SK-N-SH (cell line): Measurements from ENCODE around the gene COL24A1. TPM values are rescaled to one million over a fixed set of nuclear protein-coding genes. Genes with fewer than 3 reads are reported as not detected.

ENCODE experiments used
- CTCF ChIA-PET: fragments of 300-600, 350-600 bp; formaldehyde crosslinking; extraction: SDS; loops from one replicate; lab custom pipeline; 2021; lab: Yijun Ruan, JAX
- POLR2A ChIA-PET: fragments of 350-600 bp; sonication (Branson Sonifier 250); formaldehyde crosslinking; extraction: SDS; loops from one replicate; lab custom pipeline; 2020; ENCODE audit warnings: antibody characterized with exemption, inconsistent platforms; lab: Yijun Ruan, JAX
- DNase-seq: peaks from one replicate; pipeline ENCODE4 v3.0.0; 2012
- H2AFZ ChIP-seq: fragments of 200-600 bp; sonication (generic); 2 replicates; pipeline ENCODE4 v1.8.1; 2016; ENCODE audit warnings: antibody characterized with exemption, mild to moderate bottlenecking, low read depth
- H3F3A ChIP-seq: fragments of 200-600 bp; sonication (generic); replicated peaks from 2 replicates; pipeline ENCODE3; 2016; ENCODE audit warnings: antibody characterized with exemption, mild to moderate bottlenecking; ENCODE audit not compliant: insufficient read depth
- H3K27ac ChIP-seq, 2 experiments: fragments of 200-500 bp in 1 of 2; fragments of 200-600 bp in 1 of 2; sonication (Bioruptor generic) in 1 of 2; sonication (generic), shearing (Covaris generic) in 1 of 2; 2 replicates each; pipeline versions ENCODE4 v1.5.1 to v1.6.1; 2014 to 2016; ENCODE audit warnings: low read depth in 2 of 2, inconsistent platforms in 1 of 2, low read length in 1 of 2, mild to moderate bottlenecking in 1 of 2, mixed read lengths in 1 of 2
- H3K27me3 ChIP-seq: fragments of 200-600 bp; sonication (generic), shearing (Covaris generic); 2 replicates; pipeline ENCODE4 v1.6.1; 2016; ENCODE audit warnings: mixed run types; ENCODE audit not compliant: insufficient read depth
- H3K36me3 ChIP-seq, 2 experiments: fragments of 200-500 bp in 1 of 2; fragments of 200-600 bp in 1 of 2; sonication (Bioruptor generic) in 1 of 2; sonication (generic) in 1 of 2; replicated peaks in 1 of 2; 2 replicates each; pipeline versions ENCODE3 to v1.5.1; 2014 to 2016; ENCODE audit warnings: low read length in 1 of 2, mild to moderate bottlenecking in 1 of 2; ENCODE audit not compliant: insufficient read depth in 2 of 2, control insufficient read depth in 1 of 2
- H3K4me1 ChIP-seq, 2 experiments: fragments of 200-500 bp in 1 of 2; fragments of 200-600 bp in 1 of 2; sonication (Bioruptor generic) in 1 of 2; sonication (generic), shearing (Covaris generic) in 1 of 2; 2 replicates each; pipeline versions ENCODE4 v1.5.1 to v1.6.1; 2014 to 2016; ENCODE audit warnings: low read depth in 1 of 2, low read length in 1 of 2, mixed run types in 1 of 2; ENCODE audit not compliant: insufficient read depth in 2 of 2, control insufficient read depth in 1 of 2
- H3K4me2 ChIP-seq: fragments of 200-600 bp; sonication (generic), shearing (Covaris generic); 2 replicates; pipeline ENCODE4 v1.6.1; 2017; ENCODE audit warnings: mixed run types
- H3K4me3 ChIP-seq, 2 experiments: fragments of 200-500 bp in 1 of 2; fragments of 200-600 bp in 1 of 2; sonication (Bioruptor generic) in 1 of 2; sonication (generic), shearing (Covaris generic) in 1 of 2; 2 replicates each; pipeline versions ENCODE4 v1.5.1 to v1.8.1; 2014 to 2016; ENCODE audit warnings: low read depth in 2 of 2, inconsistent platforms in 1 of 2, low read length in 1 of 2, mild to moderate bottlenecking in 1 of 2, mixed read lengths in 1 of 2, moderate library complexity in 1 of 2
- H3K79me2 ChIP-seq: fragments of 200-600 bp; sonication (generic); 2 replicates; pipeline ENCODE4 v1.8.1; 2017; ENCODE audit warnings: mild to moderate bottlenecking; ENCODE audit not compliant: insufficient read depth
- H3K9ac ChIP-seq: fragments of 200-600 bp; sonication (generic); 2 replicates; pipeline ENCODE4 v1.6.1; 2017; ENCODE audit warnings: mixed run types
- H3K9me2 ChIP-seq: fragments of 200-600 bp; sonication (generic); 2 replicates; pipeline ENCODE4 v1.6.1; 2017; ENCODE audit warnings: mixed run types
- H3K9me3 ChIP-seq: fragments of 200-600 bp; sonication (generic); 2 replicates; pipeline ENCODE4 v1.6.1; 2017; ENCODE audit warnings: mixed run types, mild to moderate bottlenecking, moderate library complexity
- H4K20me1 ChIP-seq: fragments of 200-600 bp; sonication (generic); 2 replicates; pipeline ENCODE4 v1.6.1; 2017; ENCODE audit warnings: mild to moderate bottlenecking, mixed run types; ENCODE audit not compliant: insufficient read depth
- CHD2 ChIP-seq: fragments of 150-350 bp; IDR thresholded peaks from 2 replicates; pipeline ENCODE4 v1.6.1; 2018; ENCODE audit warnings: low read length; ENCODE audit not compliant: partially characterized antibody
- EZH2phosphoT487 ChIP-seq: fragments of 200-600 bp; sonication (generic); IDR thresholded peaks from 2 replicates; pipeline ENCODE4 v1.6.1; 2017; ENCODE audit warnings: low read depth, mixed run types, mild to moderate bottlenecking, antibody characterized with exemption, moderate library complexity, borderline replicate concordance
- FOSL2 ChIP-seq: IDR thresholded peaks from 2 replicates; pipeline ENCODE4 v1.4.0; 2012; ENCODE audit warnings: low read depth, mild to moderate bottlenecking, moderate library complexity, borderline replicate concordance
- FOXJ3 ChIP-seq: sonication (generic); formaldehyde crosslinking; IDR thresholded peaks from 2 replicates; pipeline ENCODE4 v1.5.1; 2020; ENCODE audit warnings: mild to moderate bottlenecking, missing genetic modification reagents
- GABPA ChIP-seq: IDR thresholded peaks from 2 replicates; pipeline ENCODE4 v1.4.0; 2012; ENCODE audit warnings: low read depth, mild to moderate bottlenecking
- GATA2 ChIP-seq: sonication (generic); formaldehyde crosslinking; IDR thresholded peaks from 2 replicates; pipeline ENCODE4 v1.5.0; 2020; ENCODE audit warnings: mild to moderate bottlenecking, missing genetic modification reagents
- MXI1 ChIP-seq: IDR thresholded peaks from 2 replicates; pipeline ENCODE4 v1.6.1; 2012; ENCODE audit warnings: mild to moderate bottlenecking, low read depth, low read length, improper control_type of control experiment
- PBX3 ChIP-seq: IDR thresholded peaks from 2 replicates; pipeline ENCODE4; 2012
- POLR2AphosphoS5 ChIP-seq: IDR thresholded peaks from 2 replicates; pipeline ENCODE4 v1.6.1; 2012; ENCODE audit warnings: low read depth, low read length
- RFX5 ChIP-seq: IDR thresholded peaks from 2 replicates; pipeline ENCODE4 v1.6.1; 2012; ENCODE audit warnings: mild to moderate bottlenecking, improper control_type of control experiment, low read length
- RXRA ChIP-seq: IDR thresholded peaks from 2 replicates; pipeline ENCODE4 v1.4.0; 2012; ENCODE audit warnings: low read depth, mild to moderate bottlenecking, borderline replicate concordance
- SIN3A ChIP-seq: IDR thresholded peaks from 2 replicates; pipeline ENCODE4 v1.6.1; 2012; ENCODE audit warnings: low read depth, mild to moderate bottlenecking, low read length, moderate library complexity, borderline replicate concordance
- TAF1 ChIP-seq: IDR thresholded peaks from 2 replicates; pipeline ENCODE4 v1.6.1; 2012; ENCODE audit warnings: low read depth, mild to moderate bottlenecking, low read length, moderate library complexity, borderline replicate concordance
- TCF12 ChIP-seq: IDR thresholded peaks from 2 replicates; pipeline ENCODE4 v1.4.0; 2012
- TEAD4 ChIP-seq: IDR thresholded peaks from 2 replicates; pipeline ENCODE4 v1.4.0; 2012; ENCODE audit warnings: mild to moderate bottlenecking, borderline replicate concordance; ENCODE audit not compliant: insufficient read depth
- USF2 ChIP-seq: fragments of 150-350 bp; IDR thresholded peaks from 2 replicates; pipeline ENCODE4 v1.6.1; 2017; ENCODE audit warnings: antibody characterized with exemption, low read length, low read depth, borderline replicate concordance
- YY1 ChIP-seq: IDR thresholded peaks from 2 replicates; pipeline ENCODE4 v1.4.0; 2012; ENCODE audit warnings: low read depth, mild to moderate bottlenecking
- ZBTB33 ChIP-seq: IDR thresholded peaks from 2 replicates; pipeline ENCODE4 v1.4.0; 2012; ENCODE audit warnings: low read depth, borderline replicate concordance
- WGBS: methylation state at CpG from one replicate; pipeline ENCODE4 v1.1.6; 2017; ENCODE audit warnings: low lambda C conversion rate; 5-methylcytosine and 5-hydroxymethylcytosine counted together
- polyA plus RNA-seq, 3 experiments: library from polyadenylated mRNA; depleted of rRNA; stranded (reverse); fragments of >200 nt; gene quantifications; 2 replicates each; pipeline ENCODE4 v1.2.3, GENCODE V29; 2012

The COL24A1 gene
- polyA plus RNA-seq, 1 of the 3 experiments (the other 2 are of a cell fraction), result not detected

- H3K79me2 ChIP-seq, result no peaks in the 10 kb centered on the region
- H3K27ac ChIP-seq, result no peak overlapping the region
- TF ChIP-seq PBX3 (no peak), FOXJ3 (CRISPR knock-in tag) (no peak), SIN3A (no peak), USF2 (no peak), YY1 (no peak), POLR2AphosphoS5 (no peak), EZH2phosphoT487 (no peak), TCF12 (no peak), FOSL2 (no peak), GATA2 (CRISPR knock-in tag) (no peak), TAF1 (no peak), TEAD4 (no peak), CHD2 (no peak), RFX5 (no peak), ZBTB33 (no peak), MXI1 (no peak), GABPA (no peak), RXRA (no peak)
- no peaks in the 10 kb centered on the region for H3K9me3 ChIP-seq
- H3F3A ChIP-seq, result no peaks in the 10 kb centered on the region
- 43% methylated on average over 1 of the region's 1 CpG for WGBS
- no peaks in the 10 kb centered on the region for H4K20me1 ChIP-seq
- CTCF ChIA-PET, result no interaction called here
- no peaks in the 10 kb centered on the region for H3K36me3 ChIP-seq
- no peaks in the 10 kb centered on the region for H3K4me1 ChIP-seq
- H3K27me3 ChIP-seq, result no peaks in the 10 kb centered on the region
- no peak for DNase-seq
- POLR2A ChIA-PET, result no interaction called here
- H3K9me2 ChIP-seq, result no peaks in the 10 kb centered on the region
- H2AFZ ChIP-seq, result no peak overlapping the region
- H3K4me2 ChIP-seq, result no peak overlapping the region
- no peak overlapping the region for H3K4me3 ChIP-seq
- no peak overlapping the region for H3K9ac ChIP-seq
These were observed 165.3 kb downstream of the COL24A1 start for GRCh38 chr1:85991261-85991660.
